Right lobe of liver (tissue), 6 donors: ENCODE measurements around the gene TTC28. TPM values are rescaled to one million over a fixed set of nuclear protein-coding genes. Genes with fewer than 3 reads are reported as not detected.
"Not testable (repeated sequence)": the region's sequence is repeated elsewhere in the genome, so short reads cannot be mapped to it uniquely, and the experiment has no call there.

Experiments used
- ATAC-seq, 4 donors: fragments of 200-7000 bp; cut with Tn5 transposase; one replicate each; pipeline ENCODE4 v1.9.1; 2020; ENCODE audit warnings: mild to moderate bottlenecking in 4 of 4, moderate library complexity in 4 of 4
- DNase-seq, 3 donors: peaks; one replicate each; pipeline ENCODE4 v3.0.0-alpha.2; 2020
- H3K27ac ChIP-seq, 3 donors: fragments of 200-600 bp; one replicate each; pipeline ENCODE4 v1.8.0; 2022
- H3K27me3 ChIP-seq, 2 donors: fragments of 200-600 bp; one replicate each; pipeline ENCODE4 v1.8.0; 2022
- H3K36me3 ChIP-seq, 4 donors: fragments of 200-600 bp; sonication (generic) in 1 of 4; one replicate each; pipeline versions ENCODE4 v1.5.1 to v1.8.0; 2017 to 2022; ENCODE audit warnings: control low read depth in 1 of 4
- H3K4me1 ChIP-seq, 4 donors: fragments of 200-600 bp; sonication (generic) in 1 of 4; one replicate each; pipeline versions ENCODE4 v1.5.1 to v1.8.0; 2017 to 2022; ENCODE audit warnings: control low read depth in 1 of 4
- H3K4me3 ChIP-seq, 3 donors: fragments of 200-600 bp; one replicate each; pipeline ENCODE4 v1.8.0; 2022
- H3K9me3 ChIP-seq, 4 donors: fragments of 200-600 bp; sonication (generic) in 1 of 4; one replicate each; pipeline versions ENCODE4 v1.5.1 to v1.8.0; 2017 to 2022; ENCODE audit warnings: control low read depth in 1 of 4
- POLR2A ChIP-seq: fragments of 450-650 bp; IDR thresholded peaks from one replicate; pipeline ENCODE4 v1.6.1; 2017; ENCODE audit warnings: antibody characterized with exemption, mild to moderate bottlenecking
- WGBS: methylation state at CpG from one replicate; pipeline ENCODE4 v1.1.6; 2018; ENCODE audit warnings: low coverage, low lambda C conversion rate; ENCODE audit not compliant: insufficient coverage; ENCODE audit errors: missing lambda C conversion rate; 5-methylcytosine and 5-hydroxymethylcytosine counted together
- intact Hi-C, 2 donors: fragments of 100-400 bp; cut with DNase I; formaldehyde crosslinking; loops; one replicate each; pipeline versions ENCODE4 v1.11.2 to v1.14.1; 2022
- total RNA-seq, 6 experiments: library from RNA; depleted of rRNA in 2 of 6; stranded (reverse); fragments of >200 nt in 2 of 6; fragmentation: NEBNext Ultra II Directional in 3 of 6; extraction: Animal tissue kit (Norgen Biotek cat#: 25700) in 3 of 6; gene quantifications; one replicate each; pipeline versions ENCODE4 v1.1.0 to v1.2.4, GENCODE V29; 2016 to 2023
- TF ChIP-seq, protein P1 (sequence below), 4 donors: fragments of 200-600 bp in 3 of 4; fragments of 450-650 bp in 1 of 4; IDR thresholded peaks; one replicate each; pipeline versions ENCODE4 v1.5.1 to v1.8.0; 2016 to 2022; ENCODE audit warnings: antibody characterized with exemption in 4 of 4, mild to moderate bottlenecking in 2 of 4
- donor health status: DM: no; HTN: yes; CAD: no.
- donor health status: DM: no; HTN: no; CAD: no.
- donor health status: DM: no; HTN: no; CAD: no.
- donor health status: DM: no; HTN: yes; CAD: no.
- donor health status: DM: no; HTN: yes; CAD: no.

Gene TTC28
- total RNA-seq, 6 experiments from 2014 or later, result 9.4 to 38.3 (median 15.0) TPM

DNA sequence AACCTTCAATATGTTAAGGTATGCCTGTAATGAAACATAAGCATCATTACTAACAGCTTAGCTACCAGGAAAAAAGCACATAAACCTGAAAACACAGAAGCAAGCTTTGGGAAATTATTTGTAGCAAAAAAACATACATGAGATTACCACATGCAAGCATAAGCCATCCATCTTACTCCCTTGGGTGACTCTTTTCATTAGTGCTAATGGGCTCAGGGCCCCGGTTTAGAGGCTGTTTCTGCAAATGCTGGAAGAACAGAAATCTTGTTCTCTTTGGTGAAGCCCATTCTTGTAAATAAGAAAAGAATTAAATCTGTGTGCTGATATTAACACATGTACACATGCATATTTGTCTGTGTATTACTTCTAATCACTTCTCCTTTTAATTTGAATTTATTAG, 314.3 kb downstream of the TTC28 start:
- Histone ChIP-seq H3K27ac (no peak overlapping the region), H3K27me3 (no peaks in the 10 kb centered on the region), H3K4me1 (no peaks in the 10 kb centered on the region), H3K36me3 (no peaks in the 10 kb centered on the region), H3K9me3 (no peaks in the 10 kb centered on the region), H3K4me3 (no peak overlapping the region)
- intact Hi-C loops, result no loop called here
- 83% methylated on average over 1 of the region's 1 CpG for WGBS
- ATAC-seq, result no peak
- TF ChIP-seq, protein P1, sequence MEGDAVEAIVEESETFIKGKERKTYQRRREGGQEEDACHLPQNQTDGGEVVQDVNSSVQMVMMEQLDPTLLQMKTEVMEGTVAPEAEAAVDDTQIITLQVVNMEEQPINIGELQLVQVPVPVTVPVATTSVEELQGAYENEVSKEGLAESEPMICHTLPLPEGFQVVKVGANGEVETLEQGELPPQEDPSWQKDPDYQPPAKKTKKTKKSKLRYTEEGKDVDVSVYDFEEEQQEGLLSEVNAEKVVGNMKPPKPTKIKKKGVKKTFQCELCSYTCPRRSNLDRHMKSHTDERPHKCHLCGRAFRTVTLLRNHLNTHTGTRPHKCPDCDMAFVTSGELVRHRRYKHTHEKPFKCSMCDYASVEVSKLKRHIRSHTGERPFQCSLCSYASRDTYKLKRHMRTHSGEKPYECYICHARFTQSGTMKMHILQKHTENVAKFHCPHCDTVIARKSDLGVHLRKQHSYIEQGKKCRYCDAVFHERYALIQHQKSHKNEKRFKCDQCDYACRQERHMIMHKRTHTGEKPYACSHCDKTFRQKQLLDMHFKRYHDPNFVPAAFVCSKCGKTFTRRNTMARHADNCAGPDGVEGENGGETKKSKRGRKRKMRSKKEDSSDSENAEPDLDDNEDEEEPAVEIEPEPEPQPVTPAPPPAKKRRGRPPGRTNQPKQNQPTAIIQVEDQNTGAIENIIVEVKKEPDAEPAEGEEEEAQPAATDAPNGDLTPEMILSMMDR (IDR thresholded peaks at IDR 0.05), result no peak
- TF ChIP-seq POLR2A, result no peak
- DNase-seq, result no peak

DNA sequence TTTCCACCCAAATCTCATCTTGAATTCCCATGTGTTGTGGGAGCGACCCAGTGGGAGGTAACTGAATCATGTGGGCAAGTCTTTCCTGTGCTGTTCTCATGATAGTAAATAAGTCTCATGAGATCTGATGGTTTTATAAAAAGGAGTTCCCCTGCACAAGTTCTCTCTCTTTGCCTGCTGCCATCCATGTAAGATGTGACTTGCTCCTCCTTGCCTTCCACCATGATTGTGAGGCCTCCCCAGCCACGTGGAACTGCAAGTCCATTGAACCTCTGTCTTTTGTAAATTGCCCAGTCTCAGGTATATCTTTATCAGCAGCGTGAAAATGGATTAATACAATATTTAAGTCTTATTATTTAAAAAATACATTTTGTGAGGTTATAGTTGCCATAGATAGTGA, 315.5 kb downstream of the TTC28 start:
- 89% methylated on average over 2 of the region's 3 CpGs for WGBS
- intact Hi-C loops, H3K9me3 ChIP-seq, H3K4me1 ChIP-seq, H3K27ac ChIP-seq, ATAC-seq, DNase-seq, H3K27me3 ChIP-seq, H3K36me3 ChIP-seq, H3K4me3 ChIP-seq: not testable (repeated sequence)

DNA sequence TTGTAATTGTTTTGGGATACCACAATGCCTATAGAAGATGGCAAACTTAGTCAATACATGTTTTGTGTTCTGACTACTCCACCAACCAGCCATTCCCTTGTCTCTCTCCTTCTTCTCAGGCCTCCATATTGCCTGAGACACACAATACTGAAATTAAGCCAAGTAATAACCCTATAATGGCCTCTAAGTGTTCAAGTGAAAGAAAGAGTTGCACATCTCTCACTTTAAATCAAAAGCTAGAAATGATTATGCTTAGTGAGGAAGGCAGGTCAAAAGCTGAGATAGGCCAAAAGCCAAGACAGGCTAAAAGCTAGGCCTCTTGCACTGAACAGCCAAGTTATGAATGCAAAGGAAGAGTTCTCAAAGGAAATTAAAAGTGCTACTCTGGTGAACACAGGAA, 318.7 kb downstream of the TTC28 start:
- intact Hi-C loops, result no loop called here
- H3K27me3 ChIP-seq, result no peaks in the 10 kb centered on the region
- no peaks in the 10 kb centered on the region for H3K9me3 ChIP-seq
- no peak overlapping the region for H3K4me3 ChIP-seq
- DNase-seq, result no peak
- H3K27ac ChIP-seq, result no peak overlapping the region
- H3K36me3 ChIP-seq, result no peaks in the 10 kb centered on the region
- H3K4me1 ChIP-seq, result no peaks in the 10 kb centered on the region
- no peak for ATAC-seq
- TF ChIP-seq, protein P1 (IDR thresholded peaks at IDR 0.05), result no peak
- no peak for TF ChIP-seq POLR2A

DNA sequence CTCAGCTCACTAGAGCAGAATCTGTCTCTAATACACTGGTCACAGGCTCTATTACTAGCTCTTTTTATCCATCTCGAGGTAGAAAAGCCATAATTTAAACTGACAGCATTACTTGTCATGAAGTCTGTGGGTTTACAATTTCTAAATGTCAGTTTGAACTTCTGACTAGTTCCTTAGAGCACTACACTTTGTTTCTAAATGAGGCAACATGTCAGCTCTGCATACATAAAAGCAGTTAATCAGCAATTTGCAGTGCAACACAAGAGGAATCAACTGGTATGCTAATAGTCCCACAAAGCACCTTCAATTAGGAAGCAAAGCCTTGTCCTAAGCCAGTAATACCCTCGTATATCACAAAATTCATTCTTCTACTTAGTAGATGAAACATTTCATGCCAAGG, 321.3 kb downstream of the TTC28 start:
- no peaks in the 10 kb centered on the region for H3K4me1 ChIP-seq
- no peaks in the 10 kb centered on the region for H3K36me3 ChIP-seq
- TF ChIP-seq POLR2A, result no peak
- TF ChIP-seq, protein P1 (IDR thresholded peaks at IDR 0.05), result no peak
- H3K9me3 ChIP-seq, result no peaks in the 10 kb centered on the region
- no peak for DNase-seq
- H3K27ac ChIP-seq, result no peak overlapping the region
- intact Hi-C loops, result no loop called here
- 58% methylated on average over 2 of the region's 2 CpGs for WGBS
- no peaks in the 10 kb centered on the region for H3K27me3 ChIP-seq
- no peak overlapping the region for H3K4me3 ChIP-seq
- ATAC-seq, result no peak

DNA sequence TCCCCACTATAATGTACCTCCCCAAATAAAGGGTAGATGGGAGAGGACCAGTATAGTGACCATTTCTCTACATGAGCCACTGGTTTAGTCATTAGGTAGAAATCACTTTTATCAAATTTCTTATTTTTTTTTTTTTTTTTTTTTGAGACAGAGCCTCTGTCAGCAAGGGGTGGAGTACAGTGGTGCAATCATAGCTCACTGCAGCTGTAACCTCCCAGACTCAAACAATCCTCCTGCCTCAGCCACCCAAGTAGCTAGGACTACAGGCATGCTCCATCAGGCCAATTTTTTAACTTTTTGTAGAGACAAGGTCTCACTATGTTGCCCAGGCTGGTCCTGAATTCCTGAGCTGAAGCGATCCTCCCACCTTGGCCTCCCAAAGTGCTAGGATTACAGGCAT, 322.4 kb downstream of the TTC28 start:
- Histone ChIP-seq H3K9me3 (no peaks in the 10 kb centered on the region), H3K27me3 (no peaks in the 10 kb centered on the region), H3K27ac (no peak overlapping the region), H3K36me3 (no peaks in the 10 kb centered on the region), H3K4me3 (no peak overlapping the region), H3K4me1 (no peaks in the 10 kb centered on the region)
- no peak for DNase-seq
- WGBS, result 100% methylated on average over 1 of the region's 1 CpG
- ATAC-seq, result no peak
- TF ChIP-seq, protein P1 (IDR thresholded peaks at IDR 0.05), result no peak
- TF ChIP-seq POLR2A, result no peak
- intact Hi-C loops, result no loop called here
